Spleen (tissue), 7 donors: ENCODE results near the gene VDAC1.

ENCODE experiments used
- CTCF ChIP-seq, 11 experiments: fragments of 200-600 bp in 7 of 11; fragments of 450-650 bp in 4 of 11; sonication (generic) in 4 of 11; IDR thresholded peaks in 8 of 11; conservative IDR thresholded peaks in 3 of 11; 1 replicate in 7 of 11; 2 replicates in 4 of 11; pipeline versions ENCODE4 v1.4.0 to v1.8.0; 2016 to 2021; ENCODE audit warnings: antibody characterized with exemption in 11 of 11, inconsistent platforms in 4 of 11, mild to moderate bottlenecking in 1 of 11
- POLR2AphosphoS5 ChIP-seq, 3 donors: sonication (generic); formaldehyde crosslinking; IDR thresholded peaks; one replicate each; pipeline ENCODE4 v1.5.1; 2017; ENCODE audit warnings: antibody characterized with exemption in 3 of 3
- donor health status: DM: no; HTN: no; CAD: no; lungs with moderate emphysema.
- donor health status: DM: no; HTN: no; CAD: no.
- donor health status: DM: no; HTN: no; CAD: no.

GRCh38 chr5:133995883-133996563 is 8.8 kb downstream of the VDAC1 start:
- TF ChIP-seq POLR2AphosphoS5 (IDR thresholded peaks at IDR 0.05): no peak
- no peak for TF ChIP-seq CTCF (IDR thresholded peaks at IDR 0.05 in 8 of 11, conservative IDR thresholded peaks at IDR 0.05 in 3 of 11)
